Measurements from ENCODE around the gene TAF1B. TPM values are rescaled to one million over a fixed set of nuclear protein-coding genes. Genes with fewer than 3 reads are reported as not detected.

TAF1B gene
- total RNA-seq, 5 donors from 2014 or later (not counting 1 experiment from before 2014, with no cell fraction given) = 9.2 to 21.7 (median 15.2) TPM

DNA sequence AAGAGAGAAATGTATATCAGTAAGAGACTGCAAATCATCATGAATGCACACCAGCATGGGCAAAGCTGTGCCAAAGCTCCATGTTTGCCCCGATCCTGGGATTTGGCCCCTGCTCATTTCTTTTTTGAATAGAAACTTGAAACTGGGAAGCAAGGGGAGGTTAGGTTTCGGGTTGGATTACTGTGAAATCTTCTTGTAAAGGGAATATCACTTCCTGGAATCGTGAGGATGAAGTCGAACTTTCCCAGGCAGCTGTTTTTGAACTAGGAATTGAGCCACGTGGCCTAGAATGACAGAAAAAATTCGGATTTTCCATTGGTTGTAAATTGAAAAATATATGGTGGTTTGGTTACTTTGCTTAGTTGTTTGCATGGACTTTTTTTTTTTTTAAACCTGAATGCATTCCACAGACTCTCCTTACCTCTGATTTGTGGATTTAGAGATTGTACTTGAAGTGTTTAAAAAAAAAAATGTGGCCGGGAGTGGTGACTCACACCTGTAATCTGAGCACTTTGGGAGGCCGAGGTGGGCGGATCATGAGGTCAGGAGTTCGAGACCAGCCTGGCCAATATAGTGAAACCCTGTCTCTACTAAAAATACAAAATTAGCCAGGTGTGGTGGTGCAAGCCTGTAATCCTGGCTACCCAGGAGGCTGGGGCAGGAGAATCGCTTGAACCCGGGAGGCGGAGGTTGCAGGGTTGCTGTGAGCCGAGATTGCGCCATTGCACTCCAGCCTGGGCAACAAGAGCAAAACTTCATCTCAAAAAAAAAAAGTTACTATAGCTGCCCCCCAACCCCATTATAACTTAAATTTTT, 140.3 kb downstream of the TAF1B start:
- no peaks in the 10 kb centered on the region for H3K36me3 Mint-ChIP-seq
- Histone ChIP-seq H3K4me1 (ENCODE audit: control insufficient read depth in 1 of 2, extremely low read depth in 1 of 2, insufficient read depth in 2 of 2, low read length in 2 of 2) (peaks cover 0 to 3% of the 10 kb centered on the region in 2 experiments), H3K27ac (ENCODE audit: low read length) (no peak overlapping the region), H3K27me3 (replicated peaks in 1 of 2; ENCODE audit: control insufficient read depth in 2 of 2, extremely low read depth in 1 of 2, insufficient read depth in 2 of 2, low read length in 1 of 2) (peaks cover 0 to 20% of the 10 kb centered on the region in 2 experiments), H3K9me3 (no peaks in the 10 kb centered on the region), H3K36me3 (ENCODE audit: control insufficient read depth in 2 of 2, extremely low read depth in 1 of 2, insufficient read depth in 1 of 2, low read length in 1 of 2) (no peaks in the 10 kb centered on the region), H3K4me3 (ENCODE audit: control insufficient read depth in 1 of 2, extremely low read depth in 1 of 2, low read length in 1 of 2) (no peak overlapping the region)
- peaks cover 13 to 18% (median 14%) of the 10 kb centered on the region in 3 donors for H3K4me1 Mint-ChIP-seq
- H3K4me3 Mint-ChIP-seq = no peak overlapping the region
- no peak overlapping the region for H3K27ac Mint-ChIP-seq
- DNase-seq (no peak), ATAC-seq (replicated peaks in 1 of 4) (no peak)
- POLR2A ChIA-PET = interaction anchor here (0.6 to 0.7 kb wide), 3 partner anchors 50 to 463 kb away, joined by 3 to 4 read pairs (median 3); no protein-coding TSS in a partner anchor
- 57% methylated on average over 11 of the region's 15 CpGs for WGBS (ENCODE audit: insufficient coverage)
- no peaks in the 10 kb centered on the region for H3K9me3 Mint-ChIP-seq
- H3K27me3 Mint-ChIP-seq = peaks cover 0 to 2% of the 10 kb centered on the region in 2 donors
- CTCF ChIA-PET = interaction anchor here (0.7 to 3.3 kb wide), 35 partner anchors 9 to 451 kb away, joined by 3 to 86 read pairs (median 4); partner anchors contain the start of genes KLF11 (in 2 of the 2) and TAF1B (in 1 of the 2)

Other genes with a start within 250 kb of the TAF1B start
- gene YWHAQ, start 212.5 kb upstream of the TAF1B start, total RNA-seq = 100 to 1,000 TPM; 104 to 141 (median 139) TPM
- under 1 TPM; 0.07 to 0.61 (median 0.43) TPM for gene GRHL1, start 108.2 kb downstream of the TAF1B start, total RNA-seq
- gene KLF11, start 200.1 kb downstream of the TAF1B start, total RNA-seq = 10 to 100 TPM in 3 of 5 donors, 1 to 10 TPM in 2; 6.8 to 36.3 (median 10.3) TPM
- gene CYS1, start 236.9 kb downstream of the TAF1B start, total RNA-seq = not detected